ENCODE results near the gene SNX13. TPM values are rescaled to one million over a fixed set of nuclear protein-coding genes. Genes with fewer than 3 reads are reported as not detected.

SNX13 gene
- total RNA-seq, 1 experiment from 2014 or later = 29.0 TPM

- H2BK120ac ChIP-seq (ENCODE audit: low read depth, low read length, poor library complexity, severe bottlenecking) = no peak overlapping the region
- H2BK12ac ChIP-seq (ENCODE audit: insufficient read length, low read depth, low read length) = no peak overlapping the region
- H3K9ac ChIP-seq (ENCODE audit: extremely low read depth, insufficient read length, low read length) = no peak overlapping the region
- no peak overlapping the region for H3K14ac ChIP-seq (ENCODE audit: insufficient read depth, low read length)
- TF ChIP-seq CTCF (conservative IDR thresholded peaks at IDR 0.05) = no peak
- Mint-ChIP-seq H3K27me3 (ENCODE audit: low read depth) (no peaks in the 10 kb centered on the region; the same call in 1 of the 2 replicates), H3K9me3 (peaks cover 0 to 12% of the 10 kb centered on the region in 2 experiments; a peak in 4 of 5 replicates), H3K4me1 (peaks cover 4 to 6% of the 10 kb centered on the region in 2 experiments; a peak in 2 of 4 replicates), H3K4me3 (no peak overlapping the region), H3K27ac (no peak overlapping the region; a peak in 1 of 7 replicates), H3K36me3 (ENCODE audit: insufficient read depth in 1 of 3, low read depth in 3 of 3) (peaks cover 0 to 6% (median 2%) of the 10 kb centered on the region in 3 experiments; a peak in 3 of 7 replicates)
- H3K79me1 ChIP-seq (ENCODE audit: insufficient read depth, low read depth, low read length, poor library complexity, severe bottlenecking) = no peaks in the 10 kb centered on the region
- no peak for DNase-seq
- H3T11ph ChIP-seq (ENCODE audit: low read length) = no peak overlapping the region
- H3K4me1 ChIP-seq (ENCODE audit: insufficient read depth, low read length) = no peaks in the 10 kb centered on the region
- H3K23me2 ChIP-seq (ENCODE audit: insufficient read length, low read depth, low read length, poor library complexity, severe bottlenecking) = no peaks in the 10 kb centered on the region
- H3K79me2 ChIP-seq (ENCODE audit: insufficient read depth, low read length) = no peaks in the 10 kb centered on the region
- H2BK20ac ChIP-seq (ENCODE audit: low read depth, low read length, poor library complexity, severe bottlenecking) = no peak overlapping the region
- no peak overlapping the region for H3K27ac ChIP-seq (ENCODE audit: insufficient read length, low read depth, low read length)
- no peak overlapping the region for H2BK15ac ChIP-seq (ENCODE audit: low read depth, low read length)
- H3K56ac ChIP-seq (ENCODE audit: insufficient read length, low read depth, low read length) = no peak overlapping the region
- no peak overlapping the region for H2AFZ ChIP-seq (ENCODE audit: low read length)
- H3K9me3 ChIP-seq (ENCODE audit: control insufficient read depth, low read depth, low read length) = no peaks in the 10 kb centered on the region
- H3K4me2 ChIP-seq (ENCODE audit: insufficient read depth, insufficient read length, low read length) = no peak overlapping the region
- WGBS (ENCODE audit: extremely low coverage, insufficient read length, low lambda C conversion rate) = no CpG with 5 or more reads among the region's 3 CpGs
- no peaks in the 10 kb centered on the region for H4K20me1 ChIP-seq (ENCODE audit: control insufficient read depth, insufficient read depth, insufficient read length)
- no peaks in the 10 kb centered on the region for H3K27me3 ChIP-seq (ENCODE audit: insufficient read depth, low read length)
- H3K23ac ChIP-seq (ENCODE audit: insufficient read length, low read depth, low read length) = no peak overlapping the region
- no peak overlapping the region for H2BK5ac ChIP-seq (ENCODE audit: insufficient read length, low read length)
- H2AK5ac ChIP-seq (ENCODE audit: insufficient read length, low read length) = no peak overlapping the region
- H3K4ac ChIP-seq (ENCODE audit: low read depth, low read length) = no peak overlapping the region
- H3K18ac ChIP-seq (ENCODE audit: insufficient read length, low read depth, low read length) = no peak overlapping the region
- H4K8ac ChIP-seq (replicated peaks; ENCODE audit: insufficient read length, low read depth, low read length) = no peak overlapping the region
- H4K91ac ChIP-seq (ENCODE audit: insufficient read length, low read depth, low read length) = no peak overlapping the region
- no peak overlapping the region for H4K5ac ChIP-seq (ENCODE audit: insufficient read length, low read depth, low read length)
Observed at GRCh38 chr7:17758008-17758407, 182.3 kb downstream of the SNX13 start.
